ENCODE data around the gene CRYL1.
A peak's percentile ranks its signal among the peaks of the same experiment; 100 is the strongest.

CRYL1 gene

GRCh38 chr13:20489185-20489820 is 36.4 kb downstream of the CRYL1 start:
- Histone ChIP-seq H3F3A (ENCODE audit: insufficient read depth, low read length) (no peaks in the 10 kb centered on the region), H3K79me2 (ENCODE audit: low read length) (no peaks in the 10 kb centered on the region), H3K9me3 (replicated peaks; ENCODE audit: insufficient read depth, low read length) (no peaks in the 10 kb centered on the region), H3K4me2 (ENCODE audit: low read depth, low read length) (no peak overlapping the region), H3K9ac (ENCODE audit: low read length) (no peak overlapping the region), H3K9me2 (replicated peaks; ENCODE audit: insufficient read depth, low read length) (no peaks in the 10 kb centered on the region), H4K20me1 (ENCODE audit: insufficient read depth, low read length) (no peaks in the 10 kb centered on the region), H3K27me3 (replicated peaks; ENCODE audit: insufficient read depth, low read length) (no peaks in the 10 kb centered on the region), H3K27ac (ENCODE audit: low read length) (no peak overlapping the region), H3K4me3 (ENCODE audit: low read length) (no peak overlapping the region), H2AFZ (ENCODE audit: low read length) (no peak overlapping the region), H3K36me3 (replicated peaks; ENCODE audit: insufficient read depth, low read length) (no peaks in the 10 kb centered on the region), H3K4me1 (ENCODE audit: low read length) (no peaks in the 10 kb centered on the region)
- DNase-seq = peak; percentile 61
- TF ChIP-seq, protein P1, sequence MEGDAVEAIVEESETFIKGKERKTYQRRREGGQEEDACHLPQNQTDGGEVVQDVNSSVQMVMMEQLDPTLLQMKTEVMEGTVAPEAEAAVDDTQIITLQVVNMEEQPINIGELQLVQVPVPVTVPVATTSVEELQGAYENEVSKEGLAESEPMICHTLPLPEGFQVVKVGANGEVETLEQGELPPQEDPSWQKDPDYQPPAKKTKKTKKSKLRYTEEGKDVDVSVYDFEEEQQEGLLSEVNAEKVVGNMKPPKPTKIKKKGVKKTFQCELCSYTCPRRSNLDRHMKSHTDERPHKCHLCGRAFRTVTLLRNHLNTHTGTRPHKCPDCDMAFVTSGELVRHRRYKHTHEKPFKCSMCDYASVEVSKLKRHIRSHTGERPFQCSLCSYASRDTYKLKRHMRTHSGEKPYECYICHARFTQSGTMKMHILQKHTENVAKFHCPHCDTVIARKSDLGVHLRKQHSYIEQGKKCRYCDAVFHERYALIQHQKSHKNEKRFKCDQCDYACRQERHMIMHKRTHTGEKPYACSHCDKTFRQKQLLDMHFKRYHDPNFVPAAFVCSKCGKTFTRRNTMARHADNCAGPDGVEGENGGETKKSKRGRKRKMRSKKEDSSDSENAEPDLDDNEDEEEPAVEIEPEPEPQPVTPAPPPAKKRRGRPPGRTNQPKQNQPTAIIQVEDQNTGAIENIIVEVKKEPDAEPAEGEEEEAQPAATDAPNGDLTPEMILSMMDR (IDR thresholded peaks at IDR 0.05; ENCODE audit: low read length) = peak; percentile 68
- no peak for TF ChIP-seq EZH2 (optimal IDR thresholded peaks at IDR 0.05; ENCODE audit: low read depth, low read length)

DNA sequence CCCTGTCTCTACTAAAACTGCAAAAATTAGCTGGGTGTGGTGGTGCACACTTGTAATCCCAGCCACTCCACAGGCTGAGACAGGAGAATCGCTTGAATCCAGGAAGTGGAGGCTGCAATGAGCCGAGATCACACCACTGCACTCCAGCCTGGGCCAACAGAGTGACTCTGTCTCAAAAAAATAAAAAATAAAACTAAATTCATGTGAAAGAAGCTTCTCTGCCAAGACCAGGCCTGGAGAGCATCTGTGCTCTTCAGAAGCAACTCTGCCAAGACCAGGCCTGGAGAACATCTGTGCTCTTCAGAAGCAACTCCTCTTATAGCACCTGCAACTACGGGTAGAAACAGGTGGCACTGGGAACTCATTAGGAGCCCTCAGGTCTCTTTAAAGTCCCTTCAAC is 37.7 kb downstream of the CRYL1 start:
- Histone ChIP-seq H3K27me3 (replicated peaks; ENCODE audit: insufficient read depth, low read length) (no peaks in the 10 kb centered on the region), H3K36me3 (replicated peaks; ENCODE audit: insufficient read depth, low read length) (no peaks in the 10 kb centered on the region), H4K20me1 (ENCODE audit: insufficient read depth, low read length) (no peaks in the 10 kb centered on the region), H3K4me2 (ENCODE audit: low read depth, low read length) (no peak overlapping the region), H3K9ac (ENCODE audit: low read length) (no peak overlapping the region), H3K27ac (ENCODE audit: low read length) (no peak overlapping the region), H2AFZ (ENCODE audit: low read length) (no peak overlapping the region), H3K4me1 (ENCODE audit: low read length) (no peaks in the 10 kb centered on the region), H3F3A (ENCODE audit: insufficient read depth, low read length) (no peaks in the 10 kb centered on the region), H3K9me3 (replicated peaks; ENCODE audit: insufficient read depth, low read length) (no peaks in the 10 kb centered on the region), H3K9me2 (replicated peaks; ENCODE audit: insufficient read depth, low read length) (no peaks in the 10 kb centered on the region), H3K79me2 (ENCODE audit: low read length) (no peaks in the 10 kb centered on the region), H3K4me3 (ENCODE audit: low read length) (no peak overlapping the region)
- TF ChIP-seq EZH2phosphoT487 (IDR thresholded peaks at IDR 0.05; ENCODE audit: low read length) (no peak), EZH2 (optimal IDR thresholded peaks at IDR 0.05; ENCODE audit: low read depth, low read length) (no peak)
- TF ChIP-seq, protein P1 (IDR thresholded peaks at IDR 0.05; ENCODE audit: low read length) = no peak
- peak; percentile 14 for DNase-seq

GRCh38 chr13:20482787-20483186 is 42.9 kb downstream of the CRYL1 start:
- Histone ChIP-seq H3K4me2 (ENCODE audit: low read depth, low read length) (no peak overlapping the region), H3K27me3 (replicated peaks; ENCODE audit: insufficient read depth, low read length) (no peaks in the 10 kb centered on the region)

More at GRCh38 chr13:20482787-20483186, 42.9 kb downstream of the CRYL1 start:
- no peaks in the 10 kb centered on the region for H3K9me3 ChIP-seq (replicated peaks; ENCODE audit: insufficient read depth, low read length)
- no peaks in the 10 kb centered on the region for H4K20me1 ChIP-seq (ENCODE audit: insufficient read depth, low read length)
- H2AFZ ChIP-seq (ENCODE audit: low read length) = no peak overlapping the region
- no peak overlapping the region for H3K9ac ChIP-seq (ENCODE audit: low read length)
- no peak overlapping the region for H3K27ac ChIP-seq (ENCODE audit: low read length)
- H3F3A ChIP-seq (ENCODE audit: insufficient read depth, low read length) = no peaks in the 10 kb centered on the region
- H3K4me1 ChIP-seq (ENCODE audit: low read length) = no peaks in the 10 kb centered on the region
- no peaks in the 10 kb centered on the region for H3K9me2 ChIP-seq (replicated peaks; ENCODE audit: insufficient read depth, low read length)
- TF ChIP-seq EZH2phosphoT487 (IDR thresholded peaks at IDR 0.05; ENCODE audit: low read length) (no peak), EZH2 (optimal IDR thresholded peaks at IDR 0.05; ENCODE audit: low read depth, low read length) (no peak)
- TF ChIP-seq, protein P1 (IDR thresholded peaks at IDR 0.05; ENCODE audit: low read length) = no peak
- DNase-seq = no peak
- no peaks in the 10 kb centered on the region for H3K79me2 ChIP-seq (ENCODE audit: low read length)
- no peak overlapping the region for H3K4me3 ChIP-seq (ENCODE audit: low read length)
- H3K36me3 ChIP-seq (replicated peaks; ENCODE audit: insufficient read depth, low read length) = no peaks in the 10 kb centered on the region

Data from MM.1S (cell line).